ENCODE data around the gene GPBAR1.

Gene GPBAR1

DNA sequence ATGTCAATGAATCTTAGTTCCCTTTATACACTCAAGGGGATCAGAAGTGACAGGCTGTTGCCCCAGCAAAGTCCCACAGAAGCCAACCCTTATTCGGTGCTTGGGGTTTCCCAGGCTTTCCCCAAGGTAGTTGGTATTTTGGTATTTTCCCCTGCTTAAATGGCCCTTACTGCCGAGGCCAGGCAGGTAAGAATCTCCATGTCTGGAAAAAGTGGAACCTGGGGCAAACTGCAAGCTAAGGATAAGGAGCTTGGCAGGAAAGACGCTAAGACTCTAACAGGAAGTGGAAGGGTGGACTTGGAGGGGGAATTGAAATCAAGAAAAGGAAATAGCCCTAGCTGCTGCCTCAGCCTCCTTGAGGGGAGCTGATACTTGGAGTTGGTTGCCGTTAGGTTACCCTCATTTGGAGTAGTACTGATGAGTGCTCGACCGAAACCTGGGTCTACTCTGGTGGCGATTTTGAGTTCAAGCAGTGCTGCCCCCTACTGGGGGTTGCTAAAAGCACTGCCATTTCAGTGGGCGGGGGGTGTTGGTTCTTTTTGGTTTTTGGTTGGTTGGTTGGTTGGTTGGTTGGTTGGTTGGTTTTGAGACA lies 3.3 kb upstream of the GPBAR1 start:
- TF ChIP-seq, protein P1, sequence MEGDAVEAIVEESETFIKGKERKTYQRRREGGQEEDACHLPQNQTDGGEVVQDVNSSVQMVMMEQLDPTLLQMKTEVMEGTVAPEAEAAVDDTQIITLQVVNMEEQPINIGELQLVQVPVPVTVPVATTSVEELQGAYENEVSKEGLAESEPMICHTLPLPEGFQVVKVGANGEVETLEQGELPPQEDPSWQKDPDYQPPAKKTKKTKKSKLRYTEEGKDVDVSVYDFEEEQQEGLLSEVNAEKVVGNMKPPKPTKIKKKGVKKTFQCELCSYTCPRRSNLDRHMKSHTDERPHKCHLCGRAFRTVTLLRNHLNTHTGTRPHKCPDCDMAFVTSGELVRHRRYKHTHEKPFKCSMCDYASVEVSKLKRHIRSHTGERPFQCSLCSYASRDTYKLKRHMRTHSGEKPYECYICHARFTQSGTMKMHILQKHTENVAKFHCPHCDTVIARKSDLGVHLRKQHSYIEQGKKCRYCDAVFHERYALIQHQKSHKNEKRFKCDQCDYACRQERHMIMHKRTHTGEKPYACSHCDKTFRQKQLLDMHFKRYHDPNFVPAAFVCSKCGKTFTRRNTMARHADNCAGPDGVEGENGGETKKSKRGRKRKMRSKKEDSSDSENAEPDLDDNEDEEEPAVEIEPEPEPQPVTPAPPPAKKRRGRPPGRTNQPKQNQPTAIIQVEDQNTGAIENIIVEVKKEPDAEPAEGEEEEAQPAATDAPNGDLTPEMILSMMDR (IDR thresholded peaks at IDR 0.05; ENCODE audit: low read length): peak; percentile 76
- no peak for TF ChIP-seq EZH2 (optimal IDR thresholded peaks at IDR 0.05; ENCODE audit: low read depth, low read length)
- H3K27me3 ChIP-seq (replicated peaks; ENCODE audit: insufficient read depth, low read length): no peaks in the 10 kb centered on the region
- H3K79me2 ChIP-seq (ENCODE audit: low read length): peaks cover 11% of the 10 kb centered on the region
- no peaks in the 10 kb centered on the region for H3K9me2 ChIP-seq (replicated peaks; ENCODE audit: insufficient read depth, low read length)
- no peaks in the 10 kb centered on the region for H4K20me1 ChIP-seq (ENCODE audit: insufficient read depth, low read length)
- peaks cover 48% of the 10 kb centered on the region for H3F3A ChIP-seq (ENCODE audit: insufficient read depth, low read length)
- H3K4me1 ChIP-seq (ENCODE audit: low read length): peaks cover 34% of the 10 kb centered on the region
- DNase-seq: peak; percentile 86
- no peak overlapping the region for H3K4me3 ChIP-seq (ENCODE audit: low read length)
- H3K9ac ChIP-seq (ENCODE audit: low read length): no peak overlapping the region
- no peaks in the 10 kb centered on the region for H3K9me3 ChIP-seq (replicated peaks; ENCODE audit: insufficient read depth, low read length)
- peaks cover 17% of the 10 kb centered on the region for H3K36me3 ChIP-seq (replicated peaks; ENCODE audit: insufficient read depth, low read length)
- peak overlapping the region; percentile 61; the same call in 1 of the 2 replicates for H3K27ac ChIP-seq (ENCODE audit: low read length)
- H3K4me2 ChIP-seq (ENCODE audit: low read depth, low read length): peak overlapping the region; percentile 41; the same call in 1 of the 2 replicates
- H2AFZ ChIP-seq (ENCODE audit: low read length): no peak overlapping the region

- DNase-seq: no peak
- H2AFZ ChIP-seq (ENCODE audit: low read length): no peak overlapping the region
- TF ChIP-seq, protein P1 (IDR thresholded peaks at IDR 0.05; ENCODE audit: low read length): no peak
- no peak for TF ChIP-seq EZH2phosphoT487 (IDR thresholded peaks at IDR 0.05; ENCODE audit: low read length)
- TF ChIP-seq EZH2 (optimal IDR thresholded peaks at IDR 0.05; ENCODE audit: low read depth, low read length): no peak
- H3K4me2 ChIP-seq (ENCODE audit: low read depth, low read length): no peak overlapping the region
- H3K9ac ChIP-seq (ENCODE audit: low read length): no peak overlapping the region
- no peaks in the 10 kb centered on the region for H4K20me1 ChIP-seq (ENCODE audit: insufficient read depth, low read length)
- 0 out of 2 replicates have a peak, but pooled peaks cover 3% of the 10 kb centered on the region for H3K79me2 ChIP-seq (ENCODE audit: low read length)
- no peak overlapping the region for H3K4me3 ChIP-seq (ENCODE audit: low read length)
- H3K27ac ChIP-seq (ENCODE audit: low read length): no peak overlapping the region
- H3K4me1 ChIP-seq (ENCODE audit: low read length): peaks cover 36% of the 10 kb centered on the region
- H3K9me3 ChIP-seq (replicated peaks; ENCODE audit: insufficient read depth, low read length): no peaks in the 10 kb centered on the region
- no peaks in the 10 kb centered on the region for H3K27me3 ChIP-seq (replicated peaks; ENCODE audit: insufficient read depth, low read length)
- H3K36me3 ChIP-seq (replicated peaks; ENCODE audit: insufficient read depth, low read length): peaks cover 5% of the 10 kb centered on the region; the same call in 1 of the 2 replicates
- no peaks in the 10 kb centered on the region for H3K9me2 ChIP-seq (replicated peaks; ENCODE audit: insufficient read depth, low read length)
- H3F3A ChIP-seq (ENCODE audit: insufficient read depth, low read length): peaks cover 32% of the 10 kb centered on the region
Observed at GRCh38 chr2:218259099-218259961, 1.5 kb upstream of the GPBAR1 start.

DNA sequence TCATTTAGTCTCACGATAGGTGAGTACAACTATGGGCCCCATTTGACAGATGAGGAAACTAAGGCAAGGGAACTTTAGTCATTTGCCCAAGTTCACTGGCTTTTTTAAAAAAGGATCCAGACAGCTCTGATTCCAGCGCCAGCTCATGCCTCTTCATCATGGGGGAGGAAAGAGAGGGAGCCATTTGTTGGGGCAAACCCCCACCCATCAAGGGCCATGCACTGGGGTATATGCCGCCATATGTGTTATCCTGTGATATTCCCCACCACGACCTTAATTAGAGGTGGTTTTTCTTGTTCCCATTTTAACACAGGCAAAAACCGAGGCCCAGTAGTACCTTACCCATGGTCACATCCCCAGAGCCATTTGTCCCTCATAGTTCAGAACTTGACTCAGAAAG lies 649 bp upstream of the GPBAR1 start:
- Histone ChIP-seq H3K9ac (ENCODE audit: low read length) (no peak overlapping the region), H3K36me3 (replicated peaks; ENCODE audit: insufficient read depth, low read length) (peaks cover 5% of the 10 kb centered on the region; the same call in 1 of the 2 replicates), H3K9me3 (replicated peaks; ENCODE audit: insufficient read depth, low read length) (no peaks in the 10 kb centered on the region), H3K4me3 (ENCODE audit: low read length) (no peak overlapping the region), H3K27me3 (replicated peaks; ENCODE audit: insufficient read depth, low read length) (no peaks in the 10 kb centered on the region), H3K27ac (ENCODE audit: low read length) (peak overlapping the region; percentile 20; the same call in 1 of the 2 replicates), H2AFZ (ENCODE audit: low read length) (no peak overlapping the region), H3K4me1 (ENCODE audit: low read length) (peaks cover 40% of the 10 kb centered on the region), H4K20me1 (ENCODE audit: insufficient read depth, low read length) (no peaks in the 10 kb centered on the region), H3K79me2 (ENCODE audit: low read length) (0 out of 2 replicates have a peak, but pooled peaks cover 3% of the 10 kb centered on the region), H3K4me2 (ENCODE audit: low read depth, low read length) (peak overlapping the region; percentile 25; the same call in 1 of the 2 replicates), H3F3A (ENCODE audit: insufficient read depth, low read length) (peaks cover 24% of the 10 kb centered on the region), H3K9me2 (replicated peaks; ENCODE audit: insufficient read depth, low read length) (no peaks in the 10 kb centered on the region)
- TF ChIP-seq EZH2 (optimal IDR thresholded peaks at IDR 0.05; ENCODE audit: low read depth, low read length) (no peak), EZH2phosphoT487 (IDR thresholded peaks at IDR 0.05; ENCODE audit: low read length) (no peak)
- TF ChIP-seq, protein P1 (IDR thresholded peaks at IDR 0.05; ENCODE audit: low read length): no peak
- no peak for DNase-seq
